SK-N-MC (cell line): Measurements from ENCODE around the gene SHISA6.

Source experiments
- EZH2 ChIP-seq: fragments of 200-600 bp; sonication (generic); IDR thresholded peaks from one replicate; pipeline ENCODE4 v1.6.1; 2017; ENCODE audit warnings: antibody characterized with exemption
- POLR2AphosphoS5 ChIP-seq: IDR thresholded peaks from 2 replicates; pipeline ENCODE4 v1.6.1; 2012; ENCODE audit warnings: mild to moderate bottlenecking, low read depth, low read length, borderline replicate concordance

GRCh38 chr17:11250161-11250560, 9.1 kb downstream of the SHISA6 start:
- TF ChIP-seq POLR2AphosphoS5 (no peak), EZH2 (no peak)
